WTC11 (cell line): ENCODE data around the gene COL2A1.

Experiments used
- CBFB ChIP-seq: sonication (generic); formaldehyde crosslinking; IDR thresholded peaks from 2 replicates; pipeline ENCODE4 v1.8.1; 2022; ENCODE audit warnings: mild to moderate bottlenecking, low read depth, missing genetic modification reagents
- CREB1 ChIP-seq: sonication (generic); formaldehyde crosslinking; IDR thresholded peaks from 2 replicates; pipeline ENCODE4 v1.8.0; 2023; ENCODE audit warnings: mild to moderate bottlenecking, missing genetic modification reagents
- FOXP1 ChIP-seq: sonication (generic); formaldehyde crosslinking; IDR thresholded peaks from 2 replicates; pipeline ENCODE4 v1.8.0; 2022; ENCODE audit warnings: missing genetic modification reagents, mild to moderate bottlenecking, moderate library complexity, borderline replicate concordance
- NR2C2 ChIP-seq: sonication (generic); formaldehyde crosslinking; IDR thresholded peaks from 2 replicates; pipeline ENCODE4 v1.8.0; 2022; ENCODE audit warnings: mild to moderate bottlenecking, missing genetic modification reagents
- TF ChIP-seq, protein P1 (sequence below): sonication (generic); formaldehyde crosslinking; IDR thresholded peaks from 2 replicates; pipeline ENCODE4 v1.8.1; 2022; ENCODE audit warnings: low read depth, missing genetic modification reagents, borderline replicate concordance
- TF ChIP-seq, protein P2 (sequence below): fragments of 200-600 bp; IDR thresholded peaks from 2 replicates; pipeline ENCODE4 v1.8.0; 2022; ENCODE audit warnings: antibody characterized with exemption
- TF ChIP-seq, protein P3 (sequence below): fragments of 250-450 bp; sonication (Bioruptor Pico); conservative IDR thresholded peaks from 2 replicates; pipeline ENCODE4 v1.9.0; 2021; ENCODE audit warnings: mild to moderate bottlenecking

DNA sequence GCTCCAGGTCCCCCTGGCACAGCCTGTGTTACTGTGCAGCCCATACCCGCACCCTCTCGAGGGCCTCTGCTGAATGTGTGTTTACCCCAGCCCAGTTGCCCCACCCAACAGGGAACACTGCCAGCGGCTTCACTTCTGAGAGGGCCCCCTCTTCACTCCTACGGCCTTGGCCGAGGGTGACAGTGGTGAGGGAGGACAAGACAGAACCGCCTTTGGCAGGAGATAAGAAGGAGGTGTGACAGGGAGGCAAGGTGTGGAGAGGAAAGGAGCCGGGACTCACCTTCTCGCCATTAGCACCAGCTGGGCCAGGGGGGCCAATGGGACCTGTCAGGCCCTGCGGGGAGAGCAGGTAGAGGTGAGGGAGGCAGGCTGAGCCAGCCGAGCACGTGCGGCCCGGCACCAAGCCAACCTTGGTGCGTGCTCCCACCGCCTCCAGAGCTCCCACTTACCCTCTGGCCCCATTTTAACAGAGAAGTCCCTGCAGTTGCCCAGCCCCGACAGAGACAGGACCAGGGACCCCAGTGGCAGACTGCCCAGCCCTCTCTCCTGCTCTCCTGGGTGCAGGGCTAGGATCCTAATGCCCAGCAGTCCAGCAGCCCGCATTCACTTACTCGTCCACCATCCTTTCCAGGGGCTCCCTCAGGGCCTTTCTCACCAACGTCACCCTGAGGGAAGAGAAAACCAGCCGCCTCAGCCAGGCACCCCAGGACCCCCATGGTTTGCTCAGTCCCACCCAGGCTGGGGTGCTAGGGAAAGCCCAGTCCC lies 22.6 kb downstream of the COL2A1 start:
- TF ChIP-seq NR2C2 (CRISPR knock-in tag) (no peak), CBFB (CRISPR knock-in tag) (no peak), CREB1 (no peak), FOXP1 (CRISPR knock-in tag) (no peak)
- TF ChIP-seq, protein P1, sequence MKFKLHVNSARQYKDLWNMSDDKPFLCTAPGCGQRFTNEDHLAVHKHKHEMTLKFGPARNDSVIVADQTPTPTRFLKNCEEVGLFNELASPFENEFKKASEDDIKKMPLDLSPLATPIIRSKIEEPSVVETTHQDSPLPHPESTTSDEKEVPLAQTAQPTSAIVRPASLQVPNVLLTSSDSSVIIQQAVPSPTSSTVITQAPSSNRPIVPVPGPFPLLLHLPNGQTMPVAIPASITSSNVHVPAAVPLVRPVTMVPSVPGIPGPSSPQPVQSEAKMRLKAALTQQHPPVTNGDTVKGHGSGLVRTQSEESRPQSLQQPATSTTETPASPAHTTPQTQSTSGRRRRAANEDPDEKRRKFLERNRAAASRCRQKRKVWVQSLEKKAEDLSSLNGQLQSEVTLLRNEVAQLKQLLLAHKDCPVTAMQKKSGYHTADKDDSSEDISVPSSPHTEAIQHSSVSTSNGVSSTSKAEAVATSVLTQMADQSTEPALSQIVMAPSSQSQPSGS (CRISPR knock-in tag) = no peak
- TF ChIP-seq, protein P2, sequence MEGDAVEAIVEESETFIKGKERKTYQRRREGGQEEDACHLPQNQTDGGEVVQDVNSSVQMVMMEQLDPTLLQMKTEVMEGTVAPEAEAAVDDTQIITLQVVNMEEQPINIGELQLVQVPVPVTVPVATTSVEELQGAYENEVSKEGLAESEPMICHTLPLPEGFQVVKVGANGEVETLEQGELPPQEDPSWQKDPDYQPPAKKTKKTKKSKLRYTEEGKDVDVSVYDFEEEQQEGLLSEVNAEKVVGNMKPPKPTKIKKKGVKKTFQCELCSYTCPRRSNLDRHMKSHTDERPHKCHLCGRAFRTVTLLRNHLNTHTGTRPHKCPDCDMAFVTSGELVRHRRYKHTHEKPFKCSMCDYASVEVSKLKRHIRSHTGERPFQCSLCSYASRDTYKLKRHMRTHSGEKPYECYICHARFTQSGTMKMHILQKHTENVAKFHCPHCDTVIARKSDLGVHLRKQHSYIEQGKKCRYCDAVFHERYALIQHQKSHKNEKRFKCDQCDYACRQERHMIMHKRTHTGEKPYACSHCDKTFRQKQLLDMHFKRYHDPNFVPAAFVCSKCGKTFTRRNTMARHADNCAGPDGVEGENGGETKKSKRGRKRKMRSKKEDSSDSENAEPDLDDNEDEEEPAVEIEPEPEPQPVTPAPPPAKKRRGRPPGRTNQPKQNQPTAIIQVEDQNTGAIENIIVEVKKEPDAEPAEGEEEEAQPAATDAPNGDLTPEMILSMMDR = no peak
- TF ChIP-seq, protein P3, sequence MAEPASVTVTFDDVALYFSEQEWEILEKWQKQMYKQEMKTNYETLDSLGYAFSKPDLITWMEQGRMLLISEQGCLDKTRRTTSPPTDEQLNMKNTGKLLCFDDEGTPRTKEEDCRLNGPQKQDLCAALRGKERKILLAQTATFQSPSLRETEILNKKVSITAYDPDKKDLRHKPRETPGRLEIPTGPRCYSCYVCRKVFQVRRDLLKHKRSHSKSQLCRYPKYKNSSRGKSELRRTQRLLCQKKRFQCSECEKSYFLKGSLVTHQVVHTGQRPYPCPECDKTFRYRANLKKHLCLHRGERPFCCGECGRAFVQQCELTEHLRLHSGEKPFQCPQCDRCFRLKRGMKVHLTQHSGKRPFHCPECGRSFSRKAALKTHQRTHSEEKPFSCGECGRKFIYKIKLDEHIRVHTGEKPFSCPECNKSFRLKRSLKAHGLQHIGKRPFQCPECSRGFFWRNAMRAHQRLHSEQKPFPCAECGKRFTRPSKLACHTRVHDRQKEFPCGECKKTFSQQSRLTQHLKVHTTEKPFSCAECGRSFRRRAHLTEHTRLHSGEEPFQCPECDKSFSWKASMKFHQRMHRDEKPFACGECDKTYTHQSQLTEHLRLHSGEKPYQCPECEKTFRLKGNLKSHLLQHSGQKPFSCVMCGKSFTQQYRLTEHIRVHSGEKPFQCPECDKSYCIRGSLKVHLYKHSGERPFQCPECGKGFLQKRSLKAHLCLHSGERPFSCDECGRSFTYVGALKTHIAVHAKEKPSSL (CRISPR knock-in tag) = no peak
